ENCODE results near the gene PLVAP. TPM values are rescaled to one million over a fixed set of nuclear protein-coding genes. Genes with fewer than 3 reads are reported as not detected.

PLVAP gene
- total RNA-seq, 2 experiments from 2014 or later: not detected

GRCh38 chr19:17393914-17394313 lies 16.8 kb upstream of the PLVAP start, which contains the start of gene CCDC194:
Gene CCDC194, minus strand, starts transcription at chr19:17394196. Its CDS starts 38 bp downstream, at chr19:17394158.
- Mint-ChIP-seq H3K4me1 (ENCODE audit: low read depth) (peaks cover 17% of the 10 kb centered on the region), H3K9me3 (peaks cover 3% of the 10 kb centered on the region), H3K27me3 (peaks cover 5% of the 10 kb centered on the region), H3K4me3 (peak within 1 kb of the TSS; percentile 44), H3K27ac (peak within 1 kb of the TSS; percentile 77), H3K36me3 (ENCODE audit: low read depth) (peaks cover 2% of the 10 kb centered on the region)
- ChIA-PET CTCF (interaction anchor here (1.1 to 2.2 kb wide), 6 partner anchors 8 to 103 kb away, joined by 3 to 17 read pairs (median 8); partner anchors contain the start of gene MVB12A), POLR2A (interaction anchor here (0.5 to 1.7 kb wide), 6 partner anchors 10 to 159 kb away, joined by 3 to 4 read pairs (median 3); partner anchors contain the start of gene BST2)
- intact Hi-C loops (cut with micrococcal nuclease): no loop called here
- DNase-seq (no peak), ATAC-seq (no peak)
- TF ChIP-seq, protein P1, sequence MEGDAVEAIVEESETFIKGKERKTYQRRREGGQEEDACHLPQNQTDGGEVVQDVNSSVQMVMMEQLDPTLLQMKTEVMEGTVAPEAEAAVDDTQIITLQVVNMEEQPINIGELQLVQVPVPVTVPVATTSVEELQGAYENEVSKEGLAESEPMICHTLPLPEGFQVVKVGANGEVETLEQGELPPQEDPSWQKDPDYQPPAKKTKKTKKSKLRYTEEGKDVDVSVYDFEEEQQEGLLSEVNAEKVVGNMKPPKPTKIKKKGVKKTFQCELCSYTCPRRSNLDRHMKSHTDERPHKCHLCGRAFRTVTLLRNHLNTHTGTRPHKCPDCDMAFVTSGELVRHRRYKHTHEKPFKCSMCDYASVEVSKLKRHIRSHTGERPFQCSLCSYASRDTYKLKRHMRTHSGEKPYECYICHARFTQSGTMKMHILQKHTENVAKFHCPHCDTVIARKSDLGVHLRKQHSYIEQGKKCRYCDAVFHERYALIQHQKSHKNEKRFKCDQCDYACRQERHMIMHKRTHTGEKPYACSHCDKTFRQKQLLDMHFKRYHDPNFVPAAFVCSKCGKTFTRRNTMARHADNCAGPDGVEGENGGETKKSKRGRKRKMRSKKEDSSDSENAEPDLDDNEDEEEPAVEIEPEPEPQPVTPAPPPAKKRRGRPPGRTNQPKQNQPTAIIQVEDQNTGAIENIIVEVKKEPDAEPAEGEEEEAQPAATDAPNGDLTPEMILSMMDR (IDR thresholded peaks at IDR 0.05): no peak

GRCh38 chr19:17393002-17393401 lies 15.9 kb upstream of the PLVAP start:
- peaks cover 17% of the 10 kb centered on the region for H3K4me1 Mint-ChIP-seq (ENCODE audit: low read depth)
- CTCF ChIA-PET: interaction anchor here (2.0 to 2.2 kb wide), 2 partner anchors 73 to 88 kb away, joined by 7 to 17 read pairs; partner anchors contain the start of gene MRPL34
- intact Hi-C loops (cut with micrococcal nuclease): no loop called here
- H3K36me3 Mint-ChIP-seq (ENCODE audit: low read depth): peaks cover 2% of the 10 kb centered on the region
- POLR2A ChIA-PET: interaction anchor here (0.7 to 1.1 kb wide), 2 partner anchors 12 to 14 kb away, joined by 3 read pairs; partner anchors contain the start of gene BST2
- TF ChIP-seq, protein P1 (IDR thresholded peaks at IDR 0.05): no peak
- ATAC-seq (no peak), DNase-seq (no peak)
- peaks cover 3% of the 10 kb centered on the region for H3K9me3 Mint-ChIP-seq
- no peak overlapping the region for H3K27ac Mint-ChIP-seq
- H3K4me3 Mint-ChIP-seq: no peak overlapping the region
- H3K27me3 Mint-ChIP-seq: peaks cover 5% of the 10 kb centered on the region

- intact Hi-C loops (cut with micrococcal nuclease): no loop called here
- ATAC-seq (no peak), DNase-seq (no peak)
- Mint-ChIP-seq H3K27ac (no peak overlapping the region), H3K27me3 (peaks cover 5% of the 10 kb centered on the region), H3K9me3 (peaks cover 3% of the 10 kb centered on the region), H3K36me3 (ENCODE audit: low read depth) (no peaks in the 10 kb centered on the region), H3K4me1 (ENCODE audit: low read depth) (peaks cover 17% of the 10 kb centered on the region), H3K4me3 (peak overlapping the region; percentile 81)
- ChIA-PET CTCF (interaction anchor here (0.7 to 4.0 kb wide), 12 partner anchors 12 to 103 kb away, joined by 3 to 20 read pairs (median 4); partner anchors contain the start of genes ANO8, BST2, MRPL34 and MVB12A), POLR2A (interaction anchor here (0.7 to 2.0 kb wide), 6 partner anchors 14 to 176 kb away, joined by 3 to 12 read pairs (median 3); partner anchors contain the start of genes BST2 and TMEM221)
- TF ChIP-seq, protein P1 (IDR thresholded peaks at IDR 0.05): peak; percentile 7
Observed at GRCh38 chr19:17391371-17392151, 14.4 kb upstream of the PLVAP start.

DNA sequence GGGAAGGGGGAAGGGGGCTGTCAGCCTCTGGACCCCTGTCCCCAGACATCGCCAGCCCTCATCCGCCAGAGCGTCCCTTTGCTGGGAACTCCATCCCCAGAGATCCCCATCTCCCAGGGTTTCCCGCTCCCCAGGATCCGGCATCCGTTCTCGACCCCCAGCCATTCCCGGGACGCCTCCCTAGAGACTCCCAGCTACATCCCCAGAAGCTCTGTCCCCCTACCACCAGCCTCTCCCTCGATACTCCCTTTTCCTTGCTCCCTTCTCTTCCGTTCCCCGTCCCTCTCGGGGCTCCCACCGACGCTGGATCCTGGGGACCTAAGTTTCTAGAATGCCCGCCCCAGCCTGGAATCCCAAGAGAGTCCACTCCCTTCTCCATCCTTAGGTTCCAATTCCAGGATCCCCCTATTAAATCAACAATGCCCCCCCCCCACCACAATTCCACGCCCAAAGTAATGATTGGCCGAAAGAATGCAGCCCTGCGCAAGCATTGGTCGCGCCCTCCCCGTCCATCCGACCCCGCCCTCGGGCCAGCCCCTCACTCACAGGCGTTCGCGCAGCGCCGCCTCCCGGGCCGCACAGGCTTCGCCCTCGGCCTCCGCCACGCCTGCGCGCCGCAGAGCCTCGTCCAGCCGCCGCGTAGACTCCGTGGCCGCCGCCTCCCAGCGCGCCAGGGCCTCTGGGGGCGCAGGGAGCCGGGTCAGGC lies 13.7 kb upstream of the PLVAP start:
- H3K27ac Mint-ChIP-seq: no peak overlapping the region
- POLR2A ChIA-PET: interaction anchor here (0.6 to 2.0 kb wide), 4 partner anchors 11 to 175 kb away, joined by 3 to 12 read pairs (median 3); partner anchors contain the start of gene BST2

More for the DNA sequence above, 13.7 kb upstream of the PLVAP start:
- H3K4me3 Mint-ChIP-seq: peak overlapping the region; percentile 81
- peaks cover 17% of the 10 kb centered on the region for H3K4me1 Mint-ChIP-seq (ENCODE audit: low read depth)
- no peaks in the 10 kb centered on the region for H3K36me3 Mint-ChIP-seq (ENCODE audit: low read depth)
- intact Hi-C loops (cut with micrococcal nuclease): no loop called here
- DNase-seq: peak; percentile 95
- ATAC-seq: peak; percentile 99
- H3K9me3 Mint-ChIP-seq: peaks cover 3% of the 10 kb centered on the region
- TF ChIP-seq, protein P1 (IDR thresholded peaks at IDR 0.05): peak; percentile 78
- peaks cover 5% of the 10 kb centered on the region for H3K27me3 Mint-ChIP-seq
- CTCF ChIA-PET: interaction anchor here (0.5 to 4.0 kb wide), 10 partner anchors 15 to 99 kb away, joined by 3 to 20 read pairs (median 4); partner anchors contain the start of genes ANO8, BST2, MRPL34 and MVB12A
